Endodermal cell (in vitro differentiated cells): Measurements from ENCODE around the gene SPINK2. TPM values are rescaled to one million over a fixed set of nuclear protein-coding genes. Genes with fewer than 3 reads are reported as not detected.

Experiments used
- DNase-seq: peaks from one replicate; pipeline ENCODE4 v3.0.0-alpha.2; 2017
- H3K27ac ChIP-seq: 2 replicates; pipeline ENCODE4 v1.5.1; 2013; ENCODE audit warnings: mild to moderate bottlenecking, low read depth, low read length, moderate library complexity
- H3K27me3 ChIP-seq: 2 replicates; pipeline ENCODE4 v1.6.1; 2013; ENCODE audit warnings: mild to moderate bottlenecking, low read length, moderate library complexity; ENCODE audit not compliant: insufficient read depth, control insufficient read depth, poor library complexity, severe bottlenecking
- H3K36me3 ChIP-seq: 2 replicates; pipeline ENCODE4 v1.7.0; 2013; ENCODE audit warnings: mild to moderate bottlenecking, low read length, moderate library complexity; ENCODE audit not compliant: control insufficient read depth, insufficient read depth
- H3K4me1 ChIP-seq: one replicate; pipeline ENCODE4 v1.7.0; 2013; ENCODE audit warnings: low read length; ENCODE audit not compliant: control insufficient read depth, insufficient read depth
- H3K4me3 ChIP-seq: 2 replicates; pipeline ENCODE4 v1.5.1; 2013; ENCODE audit warnings: mild to moderate bottlenecking, low read length, moderate library complexity
- H3K9ac ChIP-seq: 2 replicates; pipeline ENCODE4 v1.6.1; 2013; ENCODE audit warnings: mild to moderate bottlenecking, low read length, moderate library complexity; ENCODE audit not compliant: poor library complexity, severe bottlenecking; ENCODE audit errors: extremely low read depth
- H3K9me3 ChIP-seq: 2 replicates; pipeline ENCODE4 v1.6.1; 2013; ENCODE audit warnings: mild to moderate bottlenecking, low read length, moderate library complexity; ENCODE audit not compliant: control insufficient read depth
- H3K27ac Mint-ChIP-seq: 2 replicates; pipeline ENCODE4 v1.8.0; 2020; ENCODE audit warnings: mixed read lengths
- H3K27me3 Mint-ChIP-seq: 2 replicates; pipeline ENCODE4 v1.8.0; 2021; ENCODE audit warnings: mild to moderate bottlenecking, mixed read lengths; ENCODE audit not compliant: insufficient read depth
- H3K36me3 Mint-ChIP-seq: 2 replicates; pipeline ENCODE4 v1.8.0; 2020; ENCODE audit warnings: low read depth, mixed read lengths
- H3K4me1 Mint-ChIP-seq: 2 replicates; pipeline ENCODE4 v1.8.0; 2020; ENCODE audit warnings: mixed read lengths
- H3K4me3 Mint-ChIP-seq: 2 replicates; pipeline ENCODE4 v1.8.0; 2020; ENCODE audit warnings: mild to moderate bottlenecking, moderate library complexity, mixed read lengths
- H3K9me3 Mint-ChIP-seq: 2 replicates; pipeline ENCODE4 v1.8.0; 2020; ENCODE audit warnings: mild to moderate bottlenecking, mixed read lengths
- CTCF ChIP-seq: fragments of 200-600 bp; sonication (generic); conservative IDR thresholded peaks from 2 replicates; pipeline ENCODE4 v1.5.0; 2021; ENCODE audit warnings: antibody characterized with exemption, mild to moderate bottlenecking
- WGBS, 2 experiments: methylation state at CpG; one replicate each; pipeline versions ENCODE4 v1.1.5 to v1.1.7; 2013; ENCODE audit warnings: missing lambda C conversion rate in 2 of 2, mixed read lengths in 1 of 2; ENCODE audit not compliant: insufficient coverage in 1 of 2, insufficient read length in 1 of 2; 5-methylcytosine and 5-hydroxymethylcytosine counted together
- total RNA-seq, 2 donors: library from RNA; stranded (reverse); fragmentation: NEBNext Ultra II Directional in 1 of 2; extraction: Animal tissue kit (Norgen Biotek cat#: 25700) in 1 of 2; gene quantifications; 2 replicates in 1 of 2; 3 replicates in 1 of 2; pipeline ENCODE4 v1.2.1, GENCODE V29; 2021

Gene SPINK2
- total RNA-seq, 2 donors from 2014 or later = 0.59 to 0.62 TPM

- no peaks in the 10 kb centered on the region for H3K4me1 Mint-ChIP-seq
- peaks cover 8% of the 10 kb centered on the region for H3K9me3 Mint-ChIP-seq
- H3K36me3 Mint-ChIP-seq = no peaks in the 10 kb centered on the region
- Histone ChIP-seq H3K36me3 (no peaks in the 10 kb centered on the region), H3K4me1 (no peaks in the 10 kb centered on the region), H3K9me3 (peaks cover 6% of the 10 kb centered on the region), H3K9ac (no peak overlapping the region), H3K27me3 (peaks cover 21% of the 10 kb centered on the region), H3K27ac (no peak overlapping the region), H3K4me3 (no peak overlapping the region)
- DNase-seq = no peak
- H3K27me3 Mint-ChIP-seq = peaks cover 45% of the 10 kb centered on the region
- no peak for TF ChIP-seq CTCF
- no peak overlapping the region for H3K27ac Mint-ChIP-seq
- 78 to 93% methylated on average over 3 to 4 of the region's 5 CpGs for WGBS, 2 experiments
- H3K4me3 Mint-ChIP-seq = no peak overlapping the region
Observed at GRCh38 chr4:56817840-56818491, 3.5 kb downstream of the SPINK2 start.

GRCh38 chr4:56806666-56807065, 14.8 kb downstream of the SPINK2 start:
- H3K36me3 ChIP-seq = no peaks in the 10 kb centered on the region
- no peaks in the 10 kb centered on the region for H3K36me3 Mint-ChIP-seq
- DNase-seq = no peak
- WGBS, 2 experiments = 78 to 80% methylated on average over 1 of the region's 1 CpG
- H3K4me1 ChIP-seq = no peaks in the 10 kb centered on the region
- H3K27ac ChIP-seq = no peak overlapping the region
- no peak overlapping the region for H3K4me3 Mint-ChIP-seq
- no peaks in the 10 kb centered on the region for H3K27me3 ChIP-seq
- H3K9me3 Mint-ChIP-seq = no peaks in the 10 kb centered on the region
- H3K4me1 Mint-ChIP-seq = no peaks in the 10 kb centered on the region
- no peak overlapping the region for H3K27ac Mint-ChIP-seq
- H3K4me3 ChIP-seq = no peak overlapping the region
- no peak for TF ChIP-seq CTCF
- H3K9ac ChIP-seq = no peak overlapping the region
- no peaks in the 10 kb centered on the region for H3K9me3 ChIP-seq
- H3K27me3 Mint-ChIP-seq = peaks cover 4% of the 10 kb centered on the region

GRCh38 chr4:56804551-56804950, 16.9 kb downstream of the SPINK2 start:
- H3K27ac Mint-ChIP-seq = no peak overlapping the region
- H3K9me3 ChIP-seq = no peaks in the 10 kb centered on the region
- no peak overlapping the region for H3K9ac ChIP-seq
- no peak for DNase-seq
- no peak overlapping the region for H3K4me3 Mint-ChIP-seq
- H3K36me3 ChIP-seq = no peaks in the 10 kb centered on the region
- no peaks in the 10 kb centered on the region for H3K36me3 Mint-ChIP-seq
- WGBS, 2 experiments = 72% methylated on average over 1 of the region's 1 CpG; no CpG with 5 or more reads in 1 of the 2 experiments
- H3K4me3 ChIP-seq = no peak overlapping the region
- H3K4me1 ChIP-seq = no peaks in the 10 kb centered on the region
- H3K27me3 Mint-ChIP-seq = peaks cover 11% of the 10 kb centered on the region
- no peak for TF ChIP-seq CTCF
- no peaks in the 10 kb centered on the region for H3K9me3 Mint-ChIP-seq
- H3K27me3 ChIP-seq = no peaks in the 10 kb centered on the region
- no peaks in the 10 kb centered on the region for H3K4me1 Mint-ChIP-seq
- H3K27ac ChIP-seq = no peak overlapping the region
